NCI-H2171 treated with DMSO at 0.1 percent for 48 hours (cell line): Measurements from ENCODE around the gene NCAM1.
"Not testable (repeated sequence)": the region's sequence is repeated elsewhere in the genome, so short reads cannot be mapped to it uniquely, and the experiment has no call there.

Source experiments
- DNase-seq: peaks from one replicate; lab custom pipeline; 2025; lab: John Stamatoyannopoulos, UW

The NCAM1 gene

DNA sequence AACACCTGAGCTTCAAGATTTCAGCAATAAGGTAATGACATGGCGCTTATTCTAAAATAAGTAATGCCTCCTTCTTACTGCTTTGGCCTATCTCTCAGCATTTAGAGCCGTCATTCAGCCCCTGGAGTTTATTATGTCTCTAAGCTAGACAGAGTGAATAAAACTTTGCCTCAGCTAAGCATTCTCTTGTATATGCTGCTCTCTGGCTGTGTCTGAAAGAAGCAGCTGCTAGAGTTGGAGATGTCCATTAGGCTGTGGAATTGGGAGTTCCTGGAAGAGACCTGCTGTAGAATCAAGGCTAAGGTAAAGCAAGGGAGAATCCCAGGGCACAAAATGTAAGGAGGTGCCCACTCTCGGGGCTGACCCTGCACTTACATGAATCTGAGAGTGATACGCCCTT lies 317.7 kb downstream of the NCAM1 start:
- DNase-seq = no peak

DNA sequence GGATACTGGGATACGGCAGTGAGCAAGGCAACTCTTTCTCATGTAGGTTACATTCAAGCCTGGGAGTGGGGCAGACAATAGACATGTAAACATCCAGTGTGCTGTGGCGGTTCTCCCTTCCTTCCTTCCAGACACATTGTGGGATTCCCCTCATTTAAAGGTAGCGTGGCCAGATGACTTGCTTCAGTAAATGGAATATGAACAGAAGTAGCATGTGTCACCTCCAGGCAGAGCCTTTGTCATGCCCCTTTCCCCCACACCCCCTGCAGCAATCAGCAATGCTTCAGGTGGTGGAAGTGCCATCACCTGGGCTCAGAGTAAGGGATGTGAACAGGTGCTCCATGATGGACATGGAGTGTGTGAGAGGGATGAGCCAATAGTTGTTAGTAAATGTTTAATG lies 318.4 kb downstream of the NCAM1 start:
- no peak for DNase-seq

DNA sequence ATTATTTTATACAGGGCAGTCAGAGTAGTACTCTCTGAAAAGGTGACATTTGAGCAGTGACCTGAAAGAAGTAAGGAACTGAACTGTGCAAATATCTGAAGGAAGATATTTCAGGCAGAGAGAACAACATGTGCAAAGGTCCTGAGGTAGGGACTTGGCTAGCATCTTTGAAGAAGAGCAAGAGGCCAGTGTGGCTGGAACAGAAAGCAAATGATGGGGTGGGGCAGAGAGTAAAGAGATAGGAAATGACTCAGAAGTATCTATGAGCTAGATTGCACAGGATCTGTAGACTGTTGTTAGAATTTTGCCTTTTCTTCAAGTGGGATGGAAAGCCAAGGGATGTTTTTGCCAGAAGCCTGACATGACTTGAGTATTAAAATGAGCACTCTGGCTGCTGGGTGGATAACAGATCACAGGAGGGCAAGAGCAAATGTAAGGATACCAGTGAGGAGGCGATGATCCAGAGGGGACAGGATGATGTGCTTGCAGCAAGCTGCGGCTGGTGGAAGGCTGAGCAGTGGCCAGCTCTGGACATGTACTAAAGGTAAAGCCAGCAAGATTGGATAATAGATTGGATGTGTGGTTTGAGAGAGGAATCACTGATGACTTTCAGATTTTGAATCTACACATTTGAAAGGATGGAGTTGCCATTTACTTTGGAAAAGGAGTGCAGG lies 320.0 kb downstream of the NCAM1 start:
- DNase-seq = no peak

DNA sequence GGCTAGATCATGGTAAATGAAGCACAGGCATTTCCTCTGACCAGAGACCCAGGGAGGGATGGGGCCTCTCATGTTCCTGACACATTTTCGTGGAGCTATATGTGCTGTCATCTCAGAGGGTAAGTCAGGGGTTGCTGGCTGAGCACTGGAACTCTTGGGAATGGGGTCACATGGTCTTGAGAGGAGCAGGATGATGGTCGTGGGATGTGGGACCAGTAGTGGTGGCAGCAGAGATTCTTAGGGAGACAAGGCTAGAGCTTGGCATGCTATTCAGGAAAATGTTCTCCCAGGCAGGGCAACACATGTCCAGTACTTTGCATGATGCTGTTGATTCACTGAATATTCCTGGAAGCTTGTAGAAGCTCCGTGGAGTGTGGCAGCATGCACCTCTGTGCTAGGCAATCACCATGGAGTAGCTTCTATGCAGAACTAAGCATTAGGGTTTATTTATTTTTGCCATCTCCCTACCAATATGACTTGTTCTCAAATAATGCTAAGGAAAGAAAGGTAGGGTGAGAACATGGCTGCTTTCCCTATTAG lies 321.7 kb downstream of the NCAM1 start:
- DNase-seq = no peak

DNA sequence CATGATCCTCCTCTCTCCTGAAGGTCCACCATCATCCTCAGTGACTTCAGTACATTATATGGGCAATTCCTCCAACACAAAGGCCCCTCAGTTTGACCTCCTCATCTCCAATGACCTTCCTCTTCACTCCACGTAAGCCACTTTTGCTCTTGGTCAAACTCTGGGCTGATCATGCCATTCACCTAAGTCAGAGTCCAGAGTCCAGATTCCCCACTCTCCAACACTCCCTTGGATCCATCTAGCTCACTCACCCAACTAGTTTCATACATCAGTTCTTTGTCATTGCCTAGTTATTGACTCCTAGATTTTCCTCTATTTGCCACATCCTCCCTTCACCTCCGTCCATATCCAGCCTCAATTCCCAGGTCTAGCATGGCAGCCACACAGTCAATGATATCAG lies 322.7 kb downstream of the NCAM1 start:
- no peak for DNase-seq

DNA sequence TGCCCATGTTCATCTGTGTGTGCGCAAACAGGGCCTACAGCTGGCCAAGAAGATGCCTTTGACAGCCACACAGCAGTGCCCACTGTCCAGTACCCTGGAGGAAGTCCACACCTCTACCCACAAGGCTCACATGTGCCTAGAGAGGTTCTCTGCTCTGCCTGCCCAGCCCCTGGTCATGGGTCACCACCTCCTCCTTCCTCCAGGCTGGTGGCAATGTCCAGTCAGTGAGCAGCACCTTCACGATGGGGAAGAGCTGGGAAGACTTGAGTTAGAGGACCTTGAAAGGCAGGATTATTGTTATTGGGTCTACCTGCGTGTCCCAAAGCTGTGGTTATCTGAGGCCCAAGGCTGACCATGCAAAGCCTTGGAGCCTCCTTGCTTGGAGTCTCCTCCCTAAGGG lies 324.8 kb downstream of the NCAM1 start:
- no peak for DNase-seq

DNA sequence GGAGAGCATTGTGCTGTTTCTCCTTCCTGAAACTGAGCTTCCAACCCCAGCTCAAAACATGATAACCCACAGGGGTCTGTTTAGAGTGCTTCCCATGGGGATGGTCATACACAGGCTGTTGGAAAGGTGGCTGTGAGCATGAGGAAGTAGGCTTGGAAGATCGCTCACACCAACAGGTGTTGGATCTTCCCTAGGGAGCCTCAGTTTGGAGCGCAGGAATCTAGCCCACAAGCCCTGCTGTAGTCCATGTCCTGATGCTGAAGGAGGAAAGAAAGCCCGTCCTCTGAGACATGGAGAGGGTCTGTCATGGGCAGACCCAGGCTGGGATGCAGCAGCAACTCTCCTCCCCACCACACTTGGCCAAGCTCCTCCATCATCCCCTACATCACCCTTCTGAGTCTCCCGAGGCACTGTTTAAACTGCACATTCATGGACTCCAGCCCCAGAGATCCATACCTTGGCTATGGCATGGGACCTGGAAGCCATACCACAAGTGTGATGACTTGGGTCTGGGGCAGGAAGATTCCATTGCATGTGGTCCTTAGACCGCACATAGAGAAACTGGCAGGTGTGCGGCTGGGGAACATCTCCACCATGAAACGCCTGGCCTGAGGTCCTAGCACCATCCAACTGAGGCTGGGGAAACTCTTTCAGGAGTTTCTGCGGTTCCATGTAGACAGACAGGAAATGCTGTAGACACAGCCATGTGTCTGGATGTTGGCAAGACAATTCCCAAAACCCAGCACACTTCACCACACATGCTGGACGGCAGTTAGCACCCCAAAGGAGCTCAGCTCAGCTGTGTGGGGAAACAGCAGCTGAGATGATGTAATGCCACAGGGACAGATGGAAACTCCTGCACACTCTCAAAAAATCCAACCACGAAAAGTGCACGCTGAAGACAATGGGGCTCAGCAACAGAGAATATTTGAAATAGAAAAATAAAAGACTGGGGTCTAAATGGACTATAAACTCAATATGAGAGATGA lies 325.6 kb downstream of the NCAM1 start:
- DNase-seq = peak; percentile 18

DNA sequence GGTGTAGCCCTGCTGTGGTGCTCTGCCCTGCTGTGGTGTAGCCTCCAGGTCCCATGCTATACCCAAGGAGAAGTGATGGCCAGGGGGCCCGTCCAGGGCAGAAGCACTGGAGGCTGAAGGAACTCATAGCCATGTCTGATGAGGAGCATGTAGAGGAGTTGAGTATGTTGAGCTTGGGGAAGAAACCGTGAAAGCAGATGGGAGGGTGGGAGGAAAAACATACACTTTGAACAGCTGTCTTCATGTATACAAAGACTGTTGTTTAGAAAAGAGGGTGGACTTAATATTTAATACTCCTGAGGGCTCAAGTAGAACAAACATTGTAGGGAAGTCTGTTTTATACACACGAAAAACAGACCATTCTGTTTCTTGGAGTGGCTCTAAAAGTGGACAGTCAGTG lies 326.6 kb downstream of the NCAM1 start:
- DNase-seq = peak; percentile 15

DNA sequence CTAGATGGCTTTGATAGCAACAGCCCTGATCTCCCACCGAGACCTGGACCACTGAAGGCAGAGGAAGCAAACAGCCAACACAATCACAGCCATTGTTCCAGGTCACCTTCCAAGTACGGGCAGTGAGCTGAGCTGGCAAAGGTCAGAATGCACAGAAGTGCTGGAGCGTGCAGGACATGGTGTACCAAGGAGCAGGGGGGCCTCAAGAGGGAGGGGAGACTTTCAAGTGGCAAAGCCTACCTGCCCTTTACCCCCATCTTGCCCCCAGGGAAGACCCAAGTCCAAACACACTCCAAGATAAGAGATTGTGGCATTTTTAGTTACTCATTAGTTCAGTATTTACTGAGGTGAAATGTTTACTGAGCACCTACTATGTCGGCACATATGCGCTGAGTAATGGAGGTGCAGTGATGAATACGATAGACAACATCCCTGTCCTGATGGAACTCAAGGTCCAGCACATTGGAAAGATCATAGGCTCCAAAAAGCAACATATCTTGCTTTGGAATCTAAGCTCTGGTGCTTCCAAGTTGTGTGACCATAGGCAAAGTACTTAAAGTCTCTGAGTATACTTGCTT lies 327.2 kb downstream of the NCAM1 start:
- no peak for DNase-seq

DNA sequence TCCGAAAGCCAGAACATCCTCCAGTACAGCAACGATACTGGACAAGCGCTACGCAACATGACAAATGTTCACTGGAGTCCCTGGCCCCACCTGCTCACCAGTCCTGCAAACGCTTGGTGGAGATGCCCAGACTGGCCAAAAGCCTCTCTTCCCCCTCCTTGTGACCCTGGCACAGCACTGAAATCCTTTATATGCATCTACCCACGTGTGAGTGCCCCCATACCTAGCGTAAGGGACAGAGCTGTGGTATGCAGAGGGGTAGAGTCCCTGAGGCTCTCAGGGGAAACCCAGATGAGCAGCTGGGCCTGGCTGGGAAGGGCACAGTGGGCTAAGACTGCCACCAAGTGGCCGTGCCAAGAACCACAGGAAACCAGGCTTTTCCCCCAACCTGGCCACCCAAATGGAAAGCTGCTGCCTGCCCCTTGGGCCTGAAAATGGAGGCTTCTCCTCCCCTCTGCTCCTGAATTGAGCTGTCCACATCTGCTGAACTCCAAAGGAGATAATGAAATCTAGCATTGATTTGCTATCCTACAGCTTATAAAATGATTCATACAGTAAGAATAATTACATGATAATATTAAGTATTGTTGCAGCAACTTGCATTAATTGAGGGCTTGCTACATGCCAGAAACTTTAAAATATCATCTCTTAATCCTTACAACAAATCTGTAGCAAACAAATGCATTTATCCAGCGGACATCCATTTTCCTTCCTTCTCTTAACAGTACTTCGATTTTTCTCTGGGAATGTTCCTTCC lies 328.4 kb downstream of the NCAM1 start:
- peak; percentile 65 for DNase-seq

DNA sequence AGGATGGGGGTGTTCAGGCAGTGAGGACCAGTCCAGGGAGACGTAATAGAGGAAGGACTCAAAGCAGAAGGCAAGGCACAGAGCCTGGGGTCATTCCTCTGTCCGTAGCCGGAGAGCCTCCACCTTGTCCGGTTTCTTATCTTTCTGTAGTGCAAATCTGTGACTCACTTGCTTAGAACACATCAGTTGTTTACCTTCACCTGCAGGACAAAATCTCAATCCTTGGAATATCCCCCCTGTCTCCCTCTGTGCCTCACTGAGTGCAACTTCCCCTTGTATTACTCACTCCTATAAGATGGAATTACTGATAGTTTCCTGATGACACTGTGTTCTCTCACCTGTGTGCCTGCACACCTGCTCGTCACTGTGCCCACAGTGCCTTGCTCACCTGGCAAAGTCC lies 332.7 kb downstream of the NCAM1 start:
- DNase-seq = no peak

DNA sequence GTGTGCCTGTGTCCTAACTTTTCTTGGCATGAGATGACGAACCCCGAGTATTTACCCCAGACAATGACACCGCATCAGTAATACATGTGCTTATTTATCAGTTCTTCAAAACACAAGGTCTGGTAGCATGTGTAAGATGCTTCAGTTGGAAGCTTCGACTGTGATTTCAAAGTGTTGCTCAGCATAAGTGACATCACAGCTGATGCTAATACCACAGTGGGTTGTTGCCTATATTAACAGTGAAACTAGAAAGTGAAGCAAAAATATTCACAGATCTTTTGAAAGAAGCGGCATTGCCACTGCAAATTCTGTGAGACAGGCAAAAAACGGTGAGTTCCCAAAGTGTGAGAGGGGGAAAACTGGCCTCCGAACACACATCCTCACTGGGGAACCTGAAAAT lies 334.8 kb downstream of the NCAM1 start:
- no peak for DNase-seq

DNA sequence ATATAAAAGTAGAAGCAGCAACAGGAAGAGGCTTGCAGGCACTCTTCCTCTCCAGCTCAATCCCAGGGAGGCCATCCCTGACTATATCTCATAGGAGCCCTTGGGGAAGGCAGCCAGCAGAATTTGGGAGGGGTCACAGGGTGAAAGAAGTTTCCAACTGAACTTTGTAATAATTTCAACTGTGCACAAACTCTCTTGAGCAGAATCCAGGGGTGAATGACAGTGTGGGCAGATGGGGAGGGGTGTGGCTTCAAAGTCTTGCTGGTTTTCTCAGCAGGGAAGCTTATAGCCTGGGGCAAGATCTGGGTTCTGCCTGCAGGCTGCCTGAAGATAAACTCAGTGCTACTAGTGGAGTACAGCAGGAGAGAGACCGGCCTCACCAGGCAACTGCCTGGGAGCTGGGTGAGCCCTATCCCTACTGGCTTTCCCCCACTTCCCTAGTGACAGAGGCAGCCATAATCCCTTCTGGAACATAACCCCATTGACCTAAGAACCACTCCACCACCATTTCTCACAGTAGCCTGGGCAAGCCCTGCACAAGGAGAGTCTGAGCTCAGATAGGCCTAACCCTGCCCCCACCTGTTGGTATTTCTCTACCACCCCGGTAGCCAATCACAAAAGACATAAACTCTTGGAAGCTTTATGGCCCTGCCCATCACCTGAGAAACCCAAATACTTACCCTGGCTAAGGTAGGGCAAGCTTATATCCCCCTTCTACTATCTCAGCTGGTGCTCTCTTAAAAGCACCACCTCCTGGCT lies 335.4 kb downstream of the NCAM1 start:
- peak; percentile 32 for DNase-seq

DNA sequence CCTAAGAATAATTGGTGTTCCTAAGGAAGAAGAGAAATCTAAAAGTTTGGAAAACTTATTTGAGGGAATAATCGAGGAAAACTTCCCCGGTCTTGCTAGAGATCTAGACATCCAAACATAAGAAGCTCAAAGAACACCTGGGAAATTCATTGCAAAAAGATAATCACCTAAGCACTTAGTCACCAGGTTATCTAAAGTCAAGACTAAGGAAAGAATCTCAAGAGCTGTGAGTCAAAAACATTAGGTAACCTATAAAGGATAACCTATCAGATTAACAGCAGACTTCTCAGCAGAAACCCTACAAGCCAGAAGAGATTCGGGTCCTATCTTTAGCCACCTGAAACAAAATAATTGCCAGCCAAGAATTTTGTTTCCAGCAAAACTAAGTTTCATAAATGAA lies 337.3 kb downstream of the NCAM1 start:
- not testable (repeated sequence) for DNase-seq

DNA sequence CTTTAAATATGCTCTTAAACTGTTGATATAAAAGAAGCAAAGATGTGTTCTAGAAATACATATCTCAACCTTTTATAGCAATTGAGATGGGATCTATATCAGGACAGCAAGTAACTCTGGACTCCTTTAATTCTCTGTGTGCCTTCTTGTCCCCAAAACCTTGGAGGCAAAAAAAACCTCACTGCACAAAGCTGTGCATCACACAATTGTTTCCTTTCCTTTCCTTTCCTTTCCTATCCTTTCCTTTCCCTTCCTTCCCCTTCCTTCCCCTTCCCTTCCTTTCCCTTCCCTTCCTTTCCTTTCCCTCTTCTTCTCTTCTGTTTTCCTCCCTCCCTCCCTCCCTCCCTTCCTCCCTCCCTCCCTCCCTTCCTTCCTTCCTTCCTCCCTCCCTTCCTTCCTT lies 343.7 kb downstream of the NCAM1 start:
- DNase-seq = no peak

DNA sequence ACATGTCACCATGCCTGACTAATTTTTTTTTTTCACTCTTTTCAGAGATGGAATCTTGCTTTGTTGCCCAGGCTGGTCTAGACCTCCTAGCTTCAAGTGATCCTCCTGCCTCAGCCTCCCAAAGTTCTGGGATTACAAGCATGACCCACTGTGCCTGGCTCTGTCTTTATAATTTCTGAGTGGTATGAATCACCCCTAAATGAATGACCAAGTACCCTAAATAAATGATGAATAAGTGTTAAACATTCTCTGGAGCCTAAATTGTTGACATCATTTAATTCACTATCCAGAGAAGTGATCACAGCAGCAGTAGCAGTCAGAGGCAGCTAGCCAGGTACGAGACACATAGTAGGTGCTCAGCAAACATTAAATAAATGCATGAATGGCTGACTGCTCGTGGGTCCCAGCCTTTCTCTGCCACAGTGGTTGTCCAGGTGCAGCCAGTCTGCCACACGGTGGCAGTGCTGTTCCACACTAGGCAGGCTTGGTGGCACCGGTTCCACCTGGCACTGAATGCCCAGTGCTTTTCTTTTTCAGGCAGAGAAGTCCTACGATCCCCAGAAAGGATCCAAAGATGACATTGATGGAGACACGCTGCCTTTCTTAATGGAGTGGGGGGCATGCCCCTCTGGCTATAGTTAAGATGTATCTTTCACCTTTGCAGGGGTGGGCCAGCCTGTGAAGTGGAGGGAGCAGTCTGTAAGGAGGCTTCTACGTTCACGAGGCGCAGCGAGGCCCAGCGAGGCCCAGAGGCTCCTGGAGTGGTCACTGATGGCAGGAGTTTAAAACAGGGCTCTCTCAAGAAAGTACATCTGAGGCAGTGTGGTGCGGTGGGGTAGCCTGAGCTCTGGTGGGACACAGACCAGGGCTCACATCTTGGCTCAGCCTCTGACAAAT lies 344.5 kb downstream of the NCAM1 start:
- peak; percentile 61 for DNase-seq

DNA sequence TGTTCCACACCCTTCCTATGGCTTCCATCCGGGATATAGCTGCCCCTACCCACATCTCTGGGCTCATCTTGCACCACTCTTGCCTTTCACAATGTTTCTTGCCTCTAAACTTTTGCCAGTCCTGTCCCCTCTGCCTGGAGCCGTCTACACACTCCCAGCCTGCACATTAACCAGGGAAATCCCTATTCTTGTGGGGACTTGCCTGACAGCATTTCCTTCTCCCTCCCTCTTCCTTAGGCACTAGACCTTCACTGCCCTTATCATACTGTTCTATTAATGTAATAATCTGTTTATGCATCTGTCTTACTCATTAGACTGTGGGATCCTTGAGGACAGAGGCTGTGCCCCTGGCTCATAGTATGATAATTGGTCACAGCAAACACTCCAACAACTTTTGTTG lies 347.4 kb downstream of the NCAM1 start:
- no peak for DNase-seq

DNA sequence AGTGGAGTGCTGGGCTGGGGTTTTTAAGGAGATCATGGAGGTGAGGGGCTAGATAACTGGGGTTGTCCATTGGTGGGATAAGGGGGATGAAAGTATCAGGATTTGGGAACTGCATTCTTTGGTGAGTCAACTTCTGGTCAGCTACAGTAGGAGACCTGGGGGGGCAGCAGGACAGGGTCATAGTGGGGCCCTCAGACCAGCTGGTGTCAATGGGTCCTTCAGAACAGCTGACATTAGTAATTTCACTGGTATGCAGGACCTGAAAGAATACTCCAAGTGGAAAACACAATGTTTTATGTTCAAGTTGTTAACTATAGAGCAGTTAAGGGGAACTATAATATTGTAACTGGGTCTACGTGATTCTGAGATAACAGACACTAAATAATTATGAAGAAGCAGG lies 350.3 kb downstream of the NCAM1 start:
- no peak for DNase-seq

DNA sequence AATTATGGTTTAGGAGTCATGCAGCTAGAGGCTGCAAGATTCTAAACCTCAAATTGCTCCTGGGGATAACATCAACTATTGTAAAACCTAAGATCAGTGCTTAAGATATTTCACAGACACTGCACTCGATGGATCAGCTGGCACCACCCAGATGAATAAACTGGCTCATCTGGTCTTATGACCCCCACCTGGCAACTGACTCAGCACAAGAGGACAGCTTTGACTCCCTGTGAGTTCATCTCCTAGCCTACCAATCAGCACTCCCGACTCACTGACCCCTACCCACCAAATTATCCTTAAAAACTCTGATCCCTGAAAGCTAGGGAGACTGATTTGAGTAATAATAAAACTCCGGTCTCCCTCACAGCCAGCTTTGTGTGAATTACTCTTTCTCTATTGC lies 352.4 kb downstream of the NCAM1 start:
- no peak for DNase-seq

DNA sequence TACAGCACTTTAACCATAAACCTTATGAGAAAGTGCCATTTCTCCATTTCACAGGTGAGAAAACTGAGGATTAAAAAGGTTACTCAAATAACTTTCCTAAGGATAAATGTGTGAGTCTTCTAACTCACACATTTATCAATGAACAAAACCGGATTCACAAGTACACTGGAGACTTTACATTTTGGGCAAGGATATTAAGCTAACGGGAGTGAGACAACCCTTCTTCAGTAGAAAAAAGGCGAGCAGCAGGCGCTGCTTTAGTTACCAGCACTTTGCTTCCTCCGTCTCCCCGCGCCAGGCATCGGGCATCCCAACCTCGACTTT lies 352.8 kb downstream of the NCAM1 start:
- no peak for DNase-seq
